GM21367 (cell line): ENCODE results near the gene UBE2I.

Experiments used
- ATAC-seq: cut with Tn5 transposase; IDR thresholded peaks from one replicate; pipeline ENCODE4 v1.9.1; 2021; ENCODE audit not compliant: unreplicated experiment

The UBE2I gene

DNA sequence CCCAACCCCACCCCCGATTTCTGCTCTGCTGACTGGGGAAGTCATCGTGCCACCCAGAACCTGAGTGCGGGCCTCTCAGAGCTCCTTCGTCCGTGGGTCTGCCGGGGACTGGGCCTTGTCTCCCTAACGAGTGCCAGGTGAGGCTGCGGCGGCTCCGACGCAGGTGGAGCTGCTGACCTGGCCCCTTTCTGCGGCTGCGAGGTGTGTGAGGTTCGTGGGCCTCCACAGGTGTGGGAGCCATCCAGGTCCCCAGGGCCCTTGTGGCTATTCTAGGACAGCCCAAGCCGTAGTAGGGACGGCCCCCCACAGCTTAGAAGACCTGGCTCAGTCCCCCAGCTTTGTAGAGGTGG lies 3.0 kb downstream of the UBE2I start:
- no peak for ATAC-seq

DNA sequence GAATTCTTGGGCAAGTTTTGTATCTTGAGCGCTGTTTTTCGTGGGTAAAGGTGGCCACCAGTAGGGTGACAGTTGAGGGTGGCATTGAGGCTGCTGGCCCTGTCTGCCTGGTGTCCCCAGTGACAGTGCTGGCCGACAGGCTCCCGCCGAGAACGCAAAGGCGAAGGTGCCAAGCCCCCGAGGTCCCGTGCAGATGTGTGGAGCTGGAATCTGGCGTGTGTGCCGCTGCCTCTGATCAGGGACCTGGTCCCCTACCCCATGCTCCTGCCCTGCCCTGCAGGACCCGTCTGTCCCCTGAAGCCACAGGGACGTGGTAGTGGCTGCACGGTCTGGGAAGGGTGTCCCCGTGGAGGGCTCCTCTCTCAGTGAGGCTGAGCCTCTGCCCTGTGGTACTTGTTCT lies 3.5 kb downstream of the UBE2I start:
- no peak for ATAC-seq

DNA sequence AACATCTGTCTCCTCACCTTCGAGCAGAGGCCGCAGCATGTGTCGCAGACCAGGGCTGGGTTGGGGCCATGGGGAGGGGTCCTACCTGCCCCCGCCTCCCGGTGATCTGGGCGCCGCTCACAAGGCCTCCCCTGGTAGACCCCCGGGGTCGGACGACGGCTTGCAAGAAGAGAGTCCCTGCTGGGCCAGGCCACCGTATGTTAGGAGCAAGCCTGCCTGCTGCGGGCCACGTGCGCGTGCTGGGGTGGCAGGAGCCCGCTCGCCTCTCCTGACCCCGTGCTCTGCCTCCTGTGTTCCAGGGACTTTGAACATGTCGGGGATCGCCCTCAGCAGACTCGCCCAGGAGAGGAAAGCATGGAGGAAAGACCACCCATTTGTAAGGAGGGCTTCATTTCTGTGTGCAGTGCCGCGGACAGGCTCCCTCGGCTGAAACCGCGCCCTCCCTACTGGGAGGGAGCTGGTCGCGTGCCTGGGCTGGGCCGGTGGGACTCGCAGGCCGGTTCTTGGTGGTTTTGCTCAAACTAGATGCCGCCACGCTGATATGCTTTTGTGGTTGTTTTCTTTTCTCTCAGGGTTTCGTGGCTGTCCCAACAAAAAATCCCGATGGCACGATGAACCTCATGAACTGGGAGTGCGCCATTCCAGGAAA lies 4.4 kb downstream of the UBE2I start:
- ATAC-seq: no peak

DNA sequence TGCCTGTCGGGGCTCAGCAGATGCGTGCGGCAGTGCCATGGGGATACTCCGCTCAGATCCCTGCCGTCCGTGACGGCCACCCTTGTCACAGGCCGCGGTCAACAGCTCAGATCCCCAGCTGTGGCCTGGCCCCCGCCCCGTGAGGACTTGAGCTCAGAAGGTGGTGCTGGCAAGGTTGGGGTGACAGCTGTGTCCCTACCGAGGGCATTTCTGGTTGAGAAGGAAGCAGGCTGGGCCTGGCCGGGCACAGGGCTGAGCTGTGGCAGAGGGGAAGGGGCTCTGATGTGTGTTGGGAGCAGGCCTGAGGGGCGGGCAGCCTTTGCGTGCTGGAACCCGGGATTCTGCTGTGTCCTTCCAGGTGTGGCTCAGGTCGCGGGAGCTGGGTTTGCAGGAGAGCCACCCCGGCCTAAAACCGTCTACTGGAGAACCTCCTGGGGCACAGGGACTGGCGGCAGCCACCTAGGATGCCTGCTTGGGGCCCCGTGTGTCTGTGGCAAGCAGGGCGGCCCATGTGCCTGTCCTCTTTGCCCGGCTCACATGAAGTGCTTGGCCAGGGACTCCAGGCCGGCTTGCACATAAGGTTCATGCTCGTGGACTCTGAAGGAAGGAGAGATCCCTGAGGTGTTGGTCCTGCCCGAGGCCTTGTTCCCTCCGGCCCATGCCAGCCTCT lies 5.1 kb downstream of the UBE2I start:
- ATAC-seq: no peak

DNA sequence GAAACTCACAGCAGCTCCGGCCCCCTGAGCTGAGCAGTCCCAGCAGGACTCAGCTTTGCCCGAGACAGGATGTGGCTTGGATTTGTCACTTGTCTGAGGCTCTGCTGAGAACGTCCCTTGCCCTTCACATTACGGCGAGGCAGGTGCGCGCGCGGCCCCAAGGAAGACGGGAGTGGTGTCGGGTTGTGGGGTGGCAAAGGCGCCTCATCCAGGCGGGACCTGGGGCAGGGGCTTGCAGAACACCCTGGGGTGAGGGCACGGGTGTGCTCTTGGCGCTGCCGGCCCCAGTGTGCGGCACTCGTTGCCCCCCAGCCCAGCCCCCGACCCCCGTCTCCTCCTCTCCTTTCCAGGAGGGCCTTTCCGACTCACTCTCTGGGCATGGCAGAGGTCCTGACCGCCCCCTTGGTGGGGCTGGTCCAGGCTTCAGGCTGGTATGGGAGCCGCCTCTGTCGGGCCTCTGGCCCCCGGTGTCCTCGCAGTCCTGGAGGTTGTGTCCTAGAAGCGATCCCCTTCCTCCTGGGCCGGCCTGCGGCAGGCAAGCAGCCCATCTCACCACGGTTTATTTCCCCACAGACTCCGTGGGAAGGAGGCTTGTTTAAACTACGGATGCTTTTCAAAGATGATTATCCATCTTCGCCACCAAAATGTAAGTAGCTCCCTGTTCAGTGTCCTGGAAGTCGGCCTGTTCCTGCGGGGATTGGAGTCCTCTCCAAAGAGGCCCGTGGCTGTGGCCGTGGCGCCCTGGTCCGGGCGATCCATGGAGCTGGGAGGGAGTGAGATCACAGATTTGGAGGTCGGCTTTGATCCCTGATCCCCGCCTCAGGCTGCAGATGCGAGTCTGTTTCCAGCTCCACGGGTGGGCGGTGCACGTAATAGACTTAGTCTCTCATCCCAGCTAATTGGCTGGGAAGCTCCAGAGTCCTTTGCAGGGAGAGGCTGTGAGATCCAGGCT lies 5.9 kb downstream of the UBE2I start:
- no peak for ATAC-seq

GRCh38 chr16:1316033-1316405 lies 6.6 kb downstream of the UBE2I start:
- no peak for ATAC-seq

DNA sequence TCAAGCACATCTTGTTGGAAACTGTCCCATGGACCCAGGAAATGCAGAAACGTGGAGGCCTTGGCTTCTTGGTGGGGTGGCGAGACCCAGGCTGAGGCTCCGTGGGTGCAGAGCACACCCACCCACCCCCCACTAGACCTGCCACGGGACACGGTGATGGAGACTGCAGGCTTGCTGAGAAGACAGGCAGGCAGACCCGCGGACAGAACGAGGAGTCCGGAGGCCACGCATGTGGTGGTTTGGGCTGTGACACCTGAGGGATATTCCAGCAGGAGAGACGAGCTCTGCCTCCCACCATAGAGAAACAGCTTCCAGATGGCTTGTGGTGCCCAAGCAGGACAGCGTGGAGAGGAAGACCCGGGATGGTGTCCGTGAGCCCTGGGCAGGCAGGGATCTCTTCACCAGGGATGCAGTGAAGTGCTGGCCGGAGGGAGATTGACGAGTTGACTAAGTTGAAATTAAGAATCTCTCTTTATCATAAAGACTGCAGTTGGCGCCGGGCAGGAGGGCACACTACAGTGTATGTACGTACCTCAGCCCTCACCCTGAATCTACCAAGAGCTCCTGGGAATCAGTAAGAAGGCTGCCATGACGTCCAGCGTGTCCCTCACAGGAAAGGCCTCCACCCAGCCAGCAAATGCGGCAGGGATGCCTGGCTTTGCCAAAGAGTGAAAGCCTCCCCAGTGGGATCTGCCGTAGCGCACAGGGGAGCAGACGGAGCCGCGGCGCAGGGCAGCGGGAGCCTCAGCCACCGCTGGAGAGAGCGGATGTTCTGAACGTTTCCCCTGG lies 8.2 kb downstream of the UBE2I start:
- ATAC-seq: no peak

- ATAC-seq: no peak
Measured at GRCh38 chr16:1318268-1318545, 8.8 kb downstream of the UBE2I start.

DNA sequence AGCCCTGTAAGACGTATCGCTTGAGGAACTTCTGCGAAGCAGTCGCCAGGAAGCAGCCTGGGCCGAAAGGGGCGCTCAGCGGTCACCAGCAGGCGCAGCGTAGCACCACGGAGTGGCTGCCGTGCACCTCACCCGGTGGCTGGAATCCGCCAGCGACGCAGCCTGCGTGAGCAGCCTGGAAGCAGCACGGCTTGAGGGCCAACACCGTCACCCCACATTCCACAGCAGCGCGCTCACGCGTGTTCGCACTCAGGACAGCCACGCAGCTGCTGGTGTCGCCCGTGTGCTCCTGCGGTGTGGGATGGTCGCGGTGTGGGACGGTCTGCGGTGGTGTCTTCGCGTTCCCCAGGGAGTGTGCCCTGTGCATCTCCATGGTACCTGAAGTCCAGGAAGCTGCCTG lies 9.6 kb downstream of the UBE2I start:
- ATAC-seq: no peak

GRCh38 chr16:1320097-1320496 lies 10.7 kb downstream of the UBE2I start:
- ATAC-seq: no peak

DNA sequence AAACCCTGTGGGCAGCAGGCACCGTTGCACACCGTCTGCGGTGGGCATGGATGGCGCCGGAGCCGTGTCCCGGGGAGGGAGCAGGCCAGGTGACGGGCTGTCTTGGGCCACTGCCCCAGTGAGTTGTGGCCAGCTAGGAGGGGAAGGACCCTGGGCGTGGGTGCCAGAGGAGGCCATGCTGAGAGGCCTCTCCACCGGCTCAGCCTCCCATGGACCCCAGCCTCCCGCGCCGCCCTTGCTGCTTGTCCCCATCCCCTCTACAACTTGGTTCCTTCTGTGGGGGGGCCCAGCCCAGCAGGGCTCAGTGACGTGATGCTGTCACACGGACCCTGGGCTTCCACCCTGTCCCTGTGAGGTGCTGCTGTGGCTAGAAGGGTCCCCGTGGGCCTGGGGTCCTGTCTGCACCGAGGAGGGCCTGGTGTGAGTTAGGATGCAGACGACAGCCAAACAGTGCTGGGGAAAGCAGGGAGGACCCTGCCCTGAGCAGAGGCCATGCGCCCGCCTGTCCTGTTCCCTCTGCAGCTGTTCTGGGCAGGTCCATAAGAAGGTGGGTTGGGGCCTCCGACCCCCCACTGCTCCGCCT lies 11.3 kb downstream of the UBE2I start:
- no peak for ATAC-seq

DNA sequence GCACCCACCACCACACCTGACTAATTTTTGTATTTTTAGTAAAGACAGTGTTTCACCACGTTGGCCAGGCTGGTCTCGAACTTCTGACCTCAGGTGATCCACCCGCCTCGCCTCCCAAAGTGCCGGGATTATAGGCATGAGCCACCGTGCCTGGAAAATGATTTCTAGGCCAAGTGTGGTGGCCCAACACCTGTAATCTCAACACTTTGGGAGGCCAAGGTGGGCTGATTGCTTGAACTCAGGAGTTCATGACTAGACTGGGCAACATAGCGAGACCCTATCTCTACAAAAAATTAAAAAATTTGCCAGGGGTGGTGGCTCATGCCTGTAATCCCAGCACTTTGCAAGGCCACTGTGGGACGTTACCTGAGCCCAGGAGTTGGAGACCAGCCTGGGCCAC lies 13.0 kb downstream of the UBE2I start:
- ATAC-seq: no peak

DNA sequence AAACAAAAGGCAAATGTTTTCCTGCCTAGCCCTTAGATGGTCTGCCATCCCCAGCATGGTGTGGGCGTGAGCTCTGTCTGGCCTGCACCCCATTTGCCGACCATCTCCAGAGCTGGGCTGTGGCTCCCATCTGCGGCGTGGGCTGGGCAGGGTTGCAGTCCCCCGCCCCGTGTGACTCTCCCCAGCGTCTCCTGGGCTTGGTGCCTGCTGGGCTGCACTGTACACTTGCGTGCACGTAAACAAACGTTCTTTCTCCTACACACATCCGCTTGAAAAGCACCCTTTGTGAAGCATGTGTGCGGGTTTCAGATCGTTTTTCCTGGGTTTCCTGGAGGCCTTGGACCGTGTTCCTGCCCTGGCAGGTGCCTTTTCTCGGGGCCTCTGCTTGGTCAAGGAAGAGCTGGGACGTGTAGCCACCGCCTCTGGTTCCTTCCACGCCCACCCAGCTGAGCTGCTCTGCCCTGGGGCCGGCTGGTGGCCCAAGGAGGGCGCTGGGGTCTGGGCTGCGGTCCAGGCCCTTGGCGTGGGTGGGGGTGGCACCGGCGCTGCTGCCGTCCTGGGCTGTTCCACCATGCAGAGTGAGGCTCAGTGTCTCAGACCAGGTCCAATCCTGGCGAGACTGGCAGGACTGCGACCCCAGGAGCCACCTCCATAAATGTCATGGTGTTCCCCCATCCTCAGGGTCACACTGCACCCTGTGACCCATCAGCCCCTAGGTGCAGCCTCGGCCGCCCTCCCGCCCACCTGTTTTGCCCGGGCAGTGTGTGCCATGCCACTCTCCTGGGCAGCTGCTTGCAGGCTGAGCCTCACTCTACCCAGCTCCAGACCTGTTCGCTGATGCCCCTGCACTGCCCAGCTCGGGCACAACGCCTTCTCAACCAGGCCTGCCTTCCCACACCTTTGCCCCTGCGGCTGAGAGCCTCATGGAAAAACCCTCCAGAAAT lies 14.1 kb downstream of the UBE2I start:
- ATAC-seq: no peak

GRCh38 chr16:1324286-1324826 lies 14.9 kb downstream of the UBE2I start:
- no peak for ATAC-seq

- ATAC-seq: no peak
Measured at GRCh38 chr16:1325261-1325660, 15.8 kb downstream of the UBE2I start.

DNA sequence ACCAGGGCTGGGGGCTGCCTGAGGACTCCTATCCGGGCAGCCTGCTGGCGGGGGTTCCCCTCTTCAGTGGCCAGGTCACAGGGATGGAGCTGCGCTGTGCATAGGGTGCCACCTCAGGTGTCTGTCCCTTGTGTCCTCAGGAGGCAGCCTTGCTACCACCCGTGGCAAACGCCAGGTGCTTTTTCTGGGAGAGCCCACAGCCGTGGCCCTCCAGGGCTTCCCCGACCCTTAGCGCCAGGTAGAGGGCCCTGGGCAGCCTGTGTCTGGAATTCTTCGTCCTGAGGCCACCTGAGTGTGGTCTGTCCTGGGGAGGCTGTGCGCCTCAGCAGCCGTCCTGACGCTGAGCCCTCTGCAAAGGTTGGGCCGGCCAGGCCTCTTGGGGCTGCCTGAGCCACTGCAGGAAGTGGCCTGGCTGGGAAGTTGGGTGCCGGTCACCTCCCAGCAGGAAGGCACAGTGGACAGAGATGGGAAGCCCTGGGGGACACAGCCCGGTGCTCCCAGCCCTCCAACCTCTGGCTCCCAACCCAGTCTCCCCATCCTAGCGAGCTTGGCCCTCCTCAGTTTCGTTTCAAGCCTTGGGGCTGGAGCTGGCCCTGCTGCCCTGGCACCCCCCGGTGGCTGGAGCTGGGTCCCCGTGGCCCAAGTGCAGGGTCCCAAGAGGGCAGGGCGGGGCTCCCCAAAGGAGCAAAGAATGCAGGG lies 16.4 kb downstream of the UBE2I start:
- no peak for ATAC-seq

DNA sequence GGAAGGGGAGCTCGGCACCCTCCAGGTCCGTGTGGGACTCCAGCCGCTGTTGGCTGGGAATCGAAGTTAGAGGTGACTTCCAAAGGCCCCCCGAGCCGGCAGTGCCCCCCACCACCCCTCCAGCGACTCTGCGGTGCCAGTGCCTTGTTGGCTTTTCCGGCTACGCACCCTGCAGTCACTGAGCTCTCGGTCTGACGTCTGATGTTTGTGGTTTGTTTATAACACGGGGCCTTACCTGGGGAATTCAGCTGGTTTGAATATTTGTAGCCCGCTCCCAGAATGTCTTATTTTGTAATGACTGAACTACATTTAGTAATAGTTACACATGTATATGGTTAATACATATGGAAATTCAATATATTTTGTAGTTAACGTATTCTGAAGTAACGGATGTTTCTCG lies 17.0 kb downstream of the UBE2I start:
- no peak for ATAC-seq

- ATAC-seq: no peak
Measured at GRCh38 chr16:1326946-1327618, 17.6 kb downstream of the UBE2I start.

- no peak for ATAC-seq
Measured at GRCh38 chr16:1327619-1327947, 18.1 kb downstream of the UBE2I start.
